ENCODE data around the gene ZNF772.
A peak's percentile ranks its signal among the peaks of the same experiment; 100 is the strongest.

Gene ZNF772

GRCh38 chr19:57435062-57435978 lies 42.0 kb downstream of the ZNF772 start, which contains the start of gene ZNF749:
TSS of gene ZNF749 (plus strand) at chr19:57435325. CDS start at chr19:57435579, 254 bp downstream.
- peak within 1 kb of the TSS; percentile 89 for H3K4me3 ChIP-seq (replicated peaks; ENCODE audit: insufficient read depth, low read length)
- TF ChIP-seq POLR2AphosphoS5 (IDR thresholded peaks at IDR 0.05; ENCODE audit: low read depth) (peak; percentile 73), SPI1 (IDR thresholded peaks at IDR 0.05; ENCODE audit: borderline replicate concordance, low read depth) (no peak), GABPA (IDR thresholded peaks at IDR 0.05; ENCODE audit: low read depth) (peak; percentile 49; the same call in 1 of the 2 replicates)
- TF ChIP-seq, protein P1, sequence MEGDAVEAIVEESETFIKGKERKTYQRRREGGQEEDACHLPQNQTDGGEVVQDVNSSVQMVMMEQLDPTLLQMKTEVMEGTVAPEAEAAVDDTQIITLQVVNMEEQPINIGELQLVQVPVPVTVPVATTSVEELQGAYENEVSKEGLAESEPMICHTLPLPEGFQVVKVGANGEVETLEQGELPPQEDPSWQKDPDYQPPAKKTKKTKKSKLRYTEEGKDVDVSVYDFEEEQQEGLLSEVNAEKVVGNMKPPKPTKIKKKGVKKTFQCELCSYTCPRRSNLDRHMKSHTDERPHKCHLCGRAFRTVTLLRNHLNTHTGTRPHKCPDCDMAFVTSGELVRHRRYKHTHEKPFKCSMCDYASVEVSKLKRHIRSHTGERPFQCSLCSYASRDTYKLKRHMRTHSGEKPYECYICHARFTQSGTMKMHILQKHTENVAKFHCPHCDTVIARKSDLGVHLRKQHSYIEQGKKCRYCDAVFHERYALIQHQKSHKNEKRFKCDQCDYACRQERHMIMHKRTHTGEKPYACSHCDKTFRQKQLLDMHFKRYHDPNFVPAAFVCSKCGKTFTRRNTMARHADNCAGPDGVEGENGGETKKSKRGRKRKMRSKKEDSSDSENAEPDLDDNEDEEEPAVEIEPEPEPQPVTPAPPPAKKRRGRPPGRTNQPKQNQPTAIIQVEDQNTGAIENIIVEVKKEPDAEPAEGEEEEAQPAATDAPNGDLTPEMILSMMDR (IDR thresholded peaks at IDR 0.05; ENCODE audit: insufficient read depth, low read length) = no peak
- TF ChIP-seq, protein P2, sequence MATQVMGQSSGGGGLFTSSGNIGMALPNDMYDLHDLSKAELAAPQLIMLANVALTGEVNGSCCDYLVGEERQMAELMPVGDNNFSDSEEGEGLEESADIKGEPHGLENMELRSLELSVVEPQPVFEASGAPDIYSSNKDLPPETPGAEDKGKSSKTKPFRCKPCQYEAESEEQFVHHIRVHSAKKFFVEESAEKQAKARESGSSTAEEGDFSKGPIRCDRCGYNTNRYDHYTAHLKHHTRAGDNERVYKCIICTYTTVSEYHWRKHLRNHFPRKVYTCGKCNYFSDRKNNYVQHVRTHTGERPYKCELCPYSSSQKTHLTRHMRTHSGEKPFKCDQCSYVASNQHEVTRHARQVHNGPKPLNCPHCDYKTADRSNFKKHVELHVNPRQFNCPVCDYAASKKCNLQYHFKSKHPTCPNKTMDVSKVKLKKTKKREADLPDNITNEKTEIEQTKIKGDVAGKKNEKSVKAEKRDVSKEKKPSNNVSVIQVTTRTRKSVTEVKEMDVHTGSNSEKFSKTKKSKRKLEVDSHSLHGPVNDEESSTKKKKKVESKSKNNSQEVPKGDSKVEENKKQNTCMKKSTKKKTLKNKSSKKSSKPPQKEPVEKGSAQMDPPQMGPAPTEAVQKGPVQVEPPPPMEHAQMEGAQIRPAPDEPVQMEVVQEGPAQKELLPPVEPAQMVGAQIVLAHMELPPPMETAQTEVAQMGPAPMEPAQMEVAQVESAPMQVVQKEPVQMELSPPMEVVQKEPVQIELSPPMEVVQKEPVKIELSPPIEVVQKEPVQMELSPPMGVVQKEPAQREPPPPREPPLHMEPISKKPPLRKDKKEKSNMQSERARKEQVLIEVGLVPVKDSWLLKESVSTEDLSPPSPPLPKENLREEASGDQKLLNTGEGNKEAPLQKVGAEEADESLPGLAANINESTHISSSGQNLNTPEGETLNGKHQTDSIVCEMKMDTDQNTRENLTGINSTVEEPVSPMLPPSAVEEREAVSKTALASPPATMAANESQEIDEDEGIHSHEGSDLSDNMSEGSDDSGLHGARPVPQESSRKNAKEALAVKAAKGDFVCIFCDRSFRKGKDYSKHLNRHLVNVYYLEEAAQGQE (IDR thresholded peaks at IDR 0.05; ENCODE audit: insufficient replicate concordance, low read depth) = peak; percentile 21
- peak; percentile 99 for DNase-seq (ENCODE audit: low read depth in 1 of 2, low spot score in 1 of 2)
- H3K27ac ChIP-seq (replicated peaks) = peak within 1 kb of the TSS; percentile 74
- no peaks in the 10 kb centered on the region for H3K27me3 ChIP-seq (ENCODE audit: insufficient read depth, poor library complexity, severe bottlenecking)

- Histone ChIP-seq H3K27me3 (ENCODE audit: insufficient read depth, poor library complexity, severe bottlenecking) (no peaks in the 10 kb centered on the region), H3K27ac (replicated peaks) (peak overlapping the region; percentile 74), H3K4me3 (replicated peaks; ENCODE audit: insufficient read depth, low read length) (peak overlapping the region; percentile 89)
- TF ChIP-seq POLR2AphosphoS5 (IDR thresholded peaks at IDR 0.05; ENCODE audit: low read depth) = no peak
- TF ChIP-seq GABPA (IDR thresholded peaks at IDR 0.05; ENCODE audit: low read depth) = no peak
- TF ChIP-seq, protein P2 (IDR thresholded peaks at IDR 0.05; ENCODE audit: insufficient replicate concordance, low read depth) = no peak
- no peak for DNase-seq (ENCODE audit: low read depth in 1 of 2, low spot score in 1 of 2)
Observed at GRCh38 chr19:57434386-57435061, 42.8 kb downstream of the ZNF772 start.

GRCh38 chr19:57421037-57421436 lies 56.3 kb downstream of the ZNF772 start:
- H3K27me3 ChIP-seq (ENCODE audit: insufficient read depth, poor library complexity, severe bottlenecking) = no peaks in the 10 kb centered on the region
- H3K27ac ChIP-seq (replicated peaks) = no peak overlapping the region
- no peak for DNase-seq (ENCODE audit: low read depth in 1 of 2, low spot score in 1 of 2)
- H3K4me3 ChIP-seq (replicated peaks; ENCODE audit: insufficient read depth, low read length) = no peak overlapping the region
- TF ChIP-seq, protein P1 (IDR thresholded peaks at IDR 0.05; ENCODE audit: insufficient read depth, low read length) = no peak
- TF ChIP-seq GABPA (IDR thresholded peaks at IDR 0.05; ENCODE audit: low read depth) (no peak), POLR2AphosphoS5 (IDR thresholded peaks at IDR 0.05; ENCODE audit: low read depth) (no peak), SPI1 (IDR thresholded peaks at IDR 0.05; ENCODE audit: borderline replicate concordance, low read depth) (no peak)
- TF ChIP-seq, protein P2 (IDR thresholded peaks at IDR 0.05; ENCODE audit: insufficient replicate concordance, low read depth) = no peak

All from HL-60 (cell line).